Tibial nerve (tissue), 4 donors: ENCODE data around the gene ATG5.

Experiments
- CTCF ChIP-seq, 5 experiments: fragments of 200-600 bp in 3 of 5; fragments of 450-650 bp in 2 of 5; sonication (generic) in 3 of 5; IDR thresholded peaks; one replicate each; pipeline ENCODE4 v1.5.1; 2016 to 2019; ENCODE audit warnings: antibody characterized with exemption in 5 of 5, mild to moderate bottlenecking in 3 of 5, moderate library complexity in 2 of 5
- EP300 ChIP-seq, 2 donors: sonication (generic); formaldehyde crosslinking; IDR thresholded peaks; one replicate each; pipeline ENCODE4 v1.6.1; 2017; ENCODE audit warnings: antibody characterized with exemption in 2 of 2, mild to moderate bottlenecking in 1 of 2

- TF ChIP-seq CTCF (IDR thresholded peaks at IDR 0.05), result no peak
- no peak for TF ChIP-seq EP300 (IDR thresholded peaks at IDR 0.05)
Measured at GRCh38 chr6:106309766-106310373, 15.7 kb downstream of the ATG5 start.
